Esophagus squamous epithelium (tissue), 4 donors: ENCODE results near the gene SGK1.

Source experiments
- CTCF ChIP-seq, 6 experiments: fragments of 450-650 bp in 4 of 6; fragments of 200-600 bp in 2 of 6; sonication (generic) in 2 of 6; IDR thresholded peaks; one replicate each; pipeline ENCODE4 v1.5.1; 2016 to 2019; ENCODE audit warnings: antibody characterized with exemption in 6 of 6, mild to moderate bottlenecking in 4 of 6, moderate library complexity in 4 of 6
- POLR2A ChIP-seq, 4 donors: fragments of 450-650 bp; IDR thresholded peaks; one replicate each; pipeline ENCODE4 v1.6.1; 2017; ENCODE audit warnings: antibody characterized with exemption in 4 of 4, mild to moderate bottlenecking in 4 of 4, moderate library complexity in 3 of 4

- TF ChIP-seq CTCF (IDR thresholded peaks at IDR 0.05): no peak
- TF ChIP-seq POLR2A (IDR thresholded peaks at IDR 0.05): no peak
Measured at GRCh38 chr6:134195985-134196384, 121.9 kb downstream of the SGK1 start.
